K562 (cell line): ENCODE measurements around the gene CASKIN2. TPM values are rescaled to one million over a fixed set of nuclear protein-coding genes. Genes with fewer than 3 reads are reported as not detected.

Experiments used
- ATAC-seq: fragments of 200-7000 bp; cut with Tn5 transposase; 3 replicates; pipeline ENCODE4 v1.9.1; 2020; ENCODE audit warnings: moderate library complexity
- BruUV-seq: library from RNA; stranded (reverse); fragments of 400-500 nt; replicated peaks from 2 replicates; lab custom pipeline; 2021; lab: Mats Ljungman, UMichigan
- CTCF ChIA-PET: fragments of 300-600 bp; formaldehyde crosslinking; extraction: SDS; loops from one replicate; lab custom pipeline; 2021; ENCODE audit warnings: low intra/inter-chr PET ratio; lab: Yijun Ruan, JAX
- POLR2A ChIA-PET: fragments of 300-600, 350-650 bp; sonication (Branson Sonifier 250); formaldehyde crosslinking; extraction: SDS; loops from one replicate; lab custom pipeline; 2021; ENCODE audit warnings: antibody characterized with exemption, inconsistent platforms; lab: Yijun Ruan, JAX
- DNase-seq, 4 experiments: peaks; one replicate each; pipeline versions ENCODE4 v3.0.0 to v3.0.0-alpha.2; 2011 to 2018; ENCODE audit warnings: low spot score in 3 of 4, mixed read lengths in 3 of 4; ENCODE audit errors: extremely low read depth in 1 of 4
- FAIRE-seq: peaks from 2 replicates; lab custom pipeline; 2011; peaks lifted over from hg19 to GRCh38; lab: Jason Lieb, UNC
- H2AFZ ChIP-seq: 2 replicates; pipeline ENCODE4 v1.6.0; 2011; ENCODE audit warnings: low read depth, low read length, control low read depth, inconsistent platforms
- H3K27ac ChIP-seq: fragments of 200-600 bp; 3 replicates; pipeline ENCODE4 v1.8.0; 2011; ENCODE audit warnings: low read depth, mild to moderate bottlenecking, control low read depth, inconsistent platforms, low read length, moderate library complexity, mixed read lengths; ENCODE audit errors: extremely low read depth
- H3K27me3 ChIP-seq, 2 experiments: fragments of 300-600 bp in 1 of 2; 2 replicates in 1 of 2; 3 replicates in 1 of 2; pipeline versions ENCODE4 v1.6.0 to v1.8.0; 2011; ENCODE audit warnings: inconsistent platforms in 2 of 2, low read length in 2 of 2, mild to moderate bottlenecking in 1 of 2, mixed read lengths in 1 of 2, moderate library complexity in 1 of 2; ENCODE audit not compliant: control insufficient read depth in 2 of 2, insufficient read depth in 2 of 2
- H3K36me3 ChIP-seq: fragments of 300-600 bp; 3 replicates; pipeline ENCODE4 v1.8.0; 2011; ENCODE audit warnings: mild to moderate bottlenecking, low read length, inconsistent platforms; ENCODE audit not compliant: control insufficient read depth, insufficient read depth
- H3K4me1 ChIP-seq, 2 experiments: fragments of 200-600 bp in 1 of 2; replicated peaks in 1 of 2; 2 replicates in 1 of 2; 3 replicates in 1 of 2; pipeline versions ENCODE4 v1.5.1 to v1.8.0; 2011; ENCODE audit warnings: inconsistent platforms in 2 of 2, low read length in 2 of 2, mild to moderate bottlenecking in 1 of 2, mixed read lengths in 1 of 2, moderate library complexity in 1 of 2; ENCODE audit not compliant: control insufficient read depth in 2 of 2, insufficient read depth in 2 of 2
- H3K4me2 ChIP-seq: 2 replicates; pipeline ENCODE4 v1.6.1; 2011; ENCODE audit warnings: low read length, control low read depth, inconsistent platforms, mixed read lengths; ENCODE audit not compliant: insufficient read depth
- H3K4me3 ChIP-seq: fragments of 200-600 bp; sonication (generic), shearing (Covaris generic); 2 replicates; pipeline ENCODE4 v1.5.1; 2016; ENCODE audit warnings: control low read depth, inconsistent platforms
- H3K79me2 ChIP-seq: fragments of 200-600 bp; 3 replicates; pipeline ENCODE4 v1.8.0; 2011; ENCODE audit warnings: low read length, inconsistent platforms; ENCODE audit not compliant: control insufficient read depth, insufficient read depth
- H3K9ac ChIP-seq, 2 experiments: 2 replicates each; pipeline versions ENCODE4 v1.6.0 to v1.6.1; 2011; ENCODE audit warnings: low read depth in 2 of 2, low read length in 2 of 2, control low read depth in 1 of 2, inconsistent platforms in 1 of 2, mild to moderate bottlenecking in 1 of 2, mixed read lengths in 1 of 2; ENCODE audit not compliant: insufficient read depth in 1 of 2
- H3K9me1 ChIP-seq: one replicate; pipeline ENCODE4 v1.6.0; 2011; ENCODE audit warnings: inconsistent platforms, mild to moderate bottlenecking, low read length, moderate library complexity; ENCODE audit not compliant: control insufficient read depth, insufficient read depth
- H3K9me3 ChIP-seq: replicated peaks from 2 replicates; pipeline ENCODE4 v1.5.1; 2011; ENCODE audit warnings: low read depth, low read length, inconsistent platforms; ENCODE audit not compliant: control insufficient read depth, insufficient read depth
- H4K20me1 ChIP-seq: replicated peaks from 2 replicates; pipeline ENCODE4 v1.6.1; 2011; ENCODE audit warnings: low read length, inconsistent platforms, mixed read lengths; ENCODE audit not compliant: control insufficient read depth, insufficient read depth
- BCOR ChIP-seq: fragments of 450-650 bp; IDR thresholded peaks from 2 replicates; pipeline ENCODE4 v1.6.1; 2016
- ETV6 ChIP-seq, 3 experiments: fragments of 150-350 bp in 1 of 3; sonication (generic) in 1 of 3; formaldehyde crosslinking in 1 of 3; IDR thresholded peaks; 2 replicates each; pipeline versions ENCODE4 v1.6.1 to v1.8.0; 2014 to 2022; ENCODE audit warnings: borderline replicate concordance in 2 of 3, low read depth in 2 of 3, antibody characterized with exemption in 1 of 3, low read length in 1 of 3, mild to moderate bottlenecking in 1 of 3, missing genetic modification reagents in 1 of 3
- GABPB2 ChIP-seq: fragments of 250-450 bp; sonication (Bioruptor Pico); conservative IDR thresholded peaks from 2 replicates; pipeline ENCODE4 v1.5.1; 2021; ENCODE audit warnings: mild to moderate bottlenecking
- GATA2 ChIP-seq: sonication (generic); formaldehyde crosslinking; IDR thresholded peaks from 2 replicates; pipeline ENCODE4 v1.4.0; 2020; ENCODE audit warnings: mild to moderate bottlenecking, missing genetic modification reagents
- ILF3 ChIP-seq: fragments of 450-650 bp; IDR thresholded peaks from 2 replicates; pipeline ENCODE4 v1.6.1; 2018; ENCODE audit warnings: antibody characterized with exemption, mild to moderate bottlenecking, moderate library complexity, borderline replicate concordance
- NFIC ChIP-seq: fragments of 450-650 bp; IDR thresholded peaks from 2 replicates; pipeline ENCODE4 v1.6.1; 2017; ENCODE audit warnings: mild to moderate bottlenecking, inconsistent platforms
- POLR2AphosphoS5 ChIP-seq: IDR thresholded peaks from 2 replicates; pipeline ENCODE4 v1.6.1; 2011; ENCODE audit warnings: mild to moderate bottlenecking, low read depth, low read length, moderate library complexity; ENCODE audit not compliant: control insufficient read depth, insufficient read depth
- PRMT5 ChIP-seq: sonication (generic); formaldehyde crosslinking; IDR thresholded peaks from 2 replicates; pipeline ENCODE4 v1.5.0; 2020; ENCODE audit warnings: missing genetic modification reagents
- RBM22 ChIP-seq: fragments of 200-400 bp; formaldehyde crosslinking; IDR thresholded peaks from 2 replicates; pipeline ENCODE4 v1.6.1; 2018; ENCODE audit warnings: low read length, low read depth; ENCODE audit not compliant: poor library complexity, severe bottlenecking
- ZBED1 ChIP-seq: IDR thresholded peaks from 2 replicates; pipeline ENCODE4 v1.6.1; 2014
- ZNF699 ChIP-seq: fragments of 250-450 bp; sonication (Bioruptor Pico); IDR thresholded peaks from 2 replicates; pipeline ENCODE4 v1.8.0; 2021; ENCODE audit warnings: mild to moderate bottlenecking, moderate library complexity; ENCODE audit not compliant: insufficient replicate concordance
- ZNF766 ChIP-seq: fragments of 200-800 bp; sonication (Bioruptor generic); conservative IDR thresholded peaks from 2 replicates; pipeline ENCODE4 v1.6.1; 2016; ENCODE audit warnings: missing genetic modification characterization, missing compliant biosample characterization
- ZNF77 ChIP-seq: fragments of 250-450 bp; sonication (Bioruptor Pico); IDR thresholded peaks from 2 replicates; pipeline ENCODE4 v1.5.0; 2020
- WGBS: fragments of 100-300 bp; shearing (Covaris generic); methylation state at CpG from one replicate; pipeline ENCODE4 v1.1.6; 2016; ENCODE audit warnings: low coverage, mixed read lengths; ENCODE audit not compliant: insufficient coverage; ENCODE audit errors: missing lambda C conversion rate; 5-methylcytosine and 5-hydroxymethylcytosine counted together
- in situ Hi-C: fragments of 300-500 bp; cut with MboI; formaldehyde crosslinking; loops from 4 replicates; pipeline ENCODE4 v1.15.0; 2018; ENCODE audit warnings: inconsistent platforms, mixed read lengths
- intact Hi-C: fragments of 100-400 bp; cut with micrococcal nuclease; formaldehyde crosslinking; loops from 2 replicates; pipeline ENCODE4 v1.14.2; 2022
- polyA plus RNA-seq, 8 experiments: library from polyadenylated mRNA; depleted of rRNA in 4 of 8; stranded (reverse) in 5 of 8; unstranded in 3 of 8; fragments of >200 nt; fragmentation: Nextera tagmentation in 2 of 8; fragmentation: Illumina TruSeq in 1 of 8; extraction: Ambion mirVana in 2 of 8; extraction: Trizol in 1 of 8; gene quantifications; 2 replicates each; pipeline versions ENCODE4 v1.2.1 to v1.2.3, GENCODE V29; 2011 to 2014; ENCODE audit warnings: inconsistent platforms in 1 of 8, missing spikeins in 1 of 8
- total RNA-seq, 7 experiments: library from RNA; depleted of rRNA in 6 of 7; stranded (reverse); fragments of >200 nt in 6 of 7; fragmentation: Illumina TruSeq in 2 of 7; extraction: Trizol in 2 of 7; gene quantifications; 2 replicates each; pipeline versions ENCODE4 v1.2.1 to v1.2.3, GENCODE V29; 2011 to 2021; ENCODE audit warnings: low replicate concordance in 1 of 7
- TF ChIP-seq, protein P1 (sequence below): IDR thresholded peaks from 3 replicates; pipeline ENCODE4 v1.6.1; 2011; ENCODE audit warnings: borderline replicate concordance, mild to moderate bottlenecking; ENCODE audit not compliant: insufficient read length, insufficient read depth
- TF ChIP-seq, protein P2 (sequence below): fragments of 450-650 bp; IDR thresholded peaks from 2 replicates; pipeline ENCODE4 v1.6.1; 2017; ENCODE audit warnings: mild to moderate bottlenecking, moderate library complexity
- TF ChIP-seq, protein P3 (sequence below): fragments of 250-450 bp; sonication (Bioruptor Pico); IDR thresholded peaks from 2 replicates; pipeline ENCODE4 v1.5.1; 2021; ENCODE audit warnings: mild to moderate bottlenecking

The CASKIN2 gene
- total and polyA plus RNA-seq, 9 of the 15 experiments (the other 6 are each of a cell fraction or from before 2014, with no cell fraction given), result 0.01 to 12.2 (median 2.1) TPM

DNA sequence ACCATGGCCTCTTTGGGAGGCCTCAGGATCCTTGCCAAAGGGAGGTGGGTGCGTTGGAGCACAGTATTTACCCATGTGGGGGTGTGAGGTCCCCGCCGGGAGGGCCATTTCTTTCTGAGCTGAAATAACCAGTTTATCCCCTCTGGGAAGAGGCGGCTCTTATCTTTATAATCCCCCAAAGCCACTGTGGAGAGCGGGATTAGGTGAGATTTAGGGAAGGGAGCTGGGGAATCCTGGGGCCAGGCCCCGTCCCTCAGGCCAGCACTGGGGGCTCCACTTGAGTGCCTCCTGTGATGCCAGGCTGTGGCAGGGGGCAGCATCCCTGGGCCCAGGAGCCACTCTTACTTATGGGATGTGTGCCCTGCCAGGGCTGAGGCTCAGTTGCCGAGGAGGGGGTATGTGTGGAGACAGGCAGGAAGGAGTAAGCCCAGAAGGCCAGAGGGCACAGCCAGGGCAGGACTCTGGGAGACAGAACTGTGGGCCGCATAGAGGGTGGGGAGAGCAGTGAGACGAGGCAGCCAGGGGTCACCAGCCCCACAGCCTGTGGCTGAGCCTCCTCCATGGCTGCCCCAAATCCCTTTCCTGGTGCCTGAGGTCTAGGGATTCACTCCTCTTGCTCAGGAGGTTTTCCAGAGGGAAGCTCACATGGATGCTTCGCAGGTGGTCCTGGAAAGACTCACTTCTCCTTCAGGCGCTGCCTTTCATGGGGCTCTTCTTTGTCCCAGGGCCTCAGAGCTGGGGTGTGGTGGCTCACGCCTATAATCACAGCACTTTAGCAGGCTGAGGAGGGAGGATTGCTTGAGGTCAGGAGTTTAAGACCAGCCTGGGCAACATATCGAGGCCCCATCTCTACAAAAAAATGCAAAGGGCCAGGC lies 33.9 kb downstream of the CASKIN2 start:
- BruUV-seq, result no TSS peak
- no peak for FAIRE-seq
- no peak for ATAC-seq
- TF ChIP-seq GATA2 (CRISPR knock-in tag), result no peak
- no peak for TF ChIP-seq NFIC
- TF ChIP-seq ZNF766 (CRISPR knock-in tag), result no peak
- no peak for TF ChIP-seq GABPB2 (CRISPR knock-in tag)
- no peak for TF ChIP-seq ZNF77 (CRISPR knock-in tag)
- TF ChIP-seq POLR2AphosphoS5, result no peak
- TF ChIP-seq, protein P1, sequence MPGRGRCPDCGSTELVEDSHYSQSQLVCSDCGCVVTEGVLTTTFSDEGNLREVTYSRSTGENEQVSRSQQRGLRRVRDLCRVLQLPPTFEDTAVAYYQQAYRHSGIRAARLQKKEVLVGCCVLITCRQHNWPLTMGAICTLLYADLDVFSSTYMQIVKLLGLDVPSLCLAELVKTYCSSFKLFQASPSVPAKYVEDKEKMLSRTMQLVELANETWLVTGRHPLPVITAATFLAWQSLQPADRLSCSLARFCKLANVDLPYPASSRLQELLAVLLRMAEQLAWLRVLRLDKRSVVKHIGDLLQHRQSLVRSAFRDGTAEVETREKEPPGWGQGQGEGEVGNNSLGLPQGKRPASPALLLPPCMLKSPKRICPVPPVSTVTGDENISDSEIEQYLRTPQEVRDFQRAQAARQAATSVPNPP, result no peak
- TF ChIP-seq ZBED1, result no peak
- no peak for TF ChIP-seq PRMT5 (CRISPR knock-in tag)
- TF ChIP-seq, protein P2, sequence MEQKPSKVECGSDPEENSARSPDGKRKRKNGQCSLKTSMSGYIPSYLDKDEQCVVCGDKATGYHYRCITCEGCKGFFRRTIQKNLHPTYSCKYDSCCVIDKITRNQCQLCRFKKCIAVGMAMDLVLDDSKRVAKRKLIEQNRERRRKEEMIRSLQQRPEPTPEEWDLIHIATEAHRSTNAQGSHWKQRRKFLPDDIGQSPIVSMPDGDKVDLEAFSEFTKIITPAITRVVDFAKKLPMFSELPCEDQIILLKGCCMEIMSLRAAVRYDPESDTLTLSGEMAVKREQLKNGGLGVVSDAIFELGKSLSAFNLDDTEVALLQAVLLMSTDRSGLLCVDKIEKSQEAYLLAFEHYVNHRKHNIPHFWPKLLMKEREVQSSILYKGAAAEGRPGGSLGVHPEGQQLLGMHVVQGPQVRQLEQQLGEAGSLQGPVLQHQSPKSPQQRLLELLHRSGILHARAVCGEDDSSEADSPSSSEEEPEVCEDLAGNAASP, result no peak
- no peak for TF ChIP-seq ILF3
- no peak for TF ChIP-seq BCOR
- no peak for TF ChIP-seq ZNF699 (CRISPR knock-in tag)
- TF ChIP-seq ETV6 (IDR thresholded peaks at IDR 0.05; ENCODE audit: borderline replicate concordance in 1 of 2, low read depth in 2 of 2, low read length in 1 of 2), result no peak
- TF ChIP-seq ETV6 (CRISPR knock-in tag; IDR thresholded peaks at IDR 0.05; ENCODE audit: borderline replicate concordance), result no peak
- no peak for TF ChIP-seq RBM22
- TF ChIP-seq, protein P3, sequence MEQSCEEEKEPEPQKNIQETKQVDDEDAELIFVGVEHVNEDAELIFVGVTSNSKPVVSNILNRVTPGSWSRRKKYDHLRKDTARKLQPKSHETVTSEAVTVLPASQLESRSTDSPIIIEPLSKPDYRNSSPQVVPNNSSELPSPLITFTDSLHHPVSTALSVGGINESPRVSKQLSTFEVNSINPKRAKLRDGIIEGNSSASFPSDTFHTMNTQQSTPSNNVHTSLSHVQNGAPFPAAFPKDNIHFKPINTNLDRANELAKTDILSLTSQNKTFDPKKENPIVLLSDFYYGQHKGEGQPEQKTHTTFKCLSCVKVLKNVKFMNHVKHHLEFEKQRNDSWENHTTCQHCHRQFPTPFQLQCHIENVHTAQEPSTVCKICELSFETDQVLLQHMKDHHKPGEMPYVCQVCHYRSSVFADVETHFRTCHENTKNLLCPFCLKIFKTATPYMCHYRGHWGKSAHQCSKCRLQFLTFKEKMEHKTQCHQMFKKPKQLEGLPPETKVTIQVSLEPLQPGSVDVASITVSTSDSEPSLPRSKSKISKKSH, result no peak

More for the DNA sequence above, 33.9 kb downstream of the CASKIN2 start:
- ChIA-PET POLR2A (interaction anchor here (0.6 to 1.6 kb wide), 8 partner anchors 12 to 318 kb away, joined by 3 to 6 read pairs (median 4); partner anchors contain the start of gene TMEM94), CTCF (no interaction called here)
- Histone ChIP-seq H2AFZ (no peak overlapping the region), H3K9ac (peak overlapping the region in 1 of 2 experiments; percentile 58; a peak in 2 of 4 replicates), H3K4me2 (no peak overlapping the region), H3K4me1 (peaks cover 0 to 22% of the 10 kb centered on the region in 2 experiments; a peak in 2 of 5 replicates), H3K27ac (no peak overlapping the region), H3K9me1 (no peaks in the 10 kb centered on the region), H3K79me2 (no peaks in the 10 kb centered on the region), H3K27me3 (no peaks in the 10 kb centered on the region), H3K9me3 (no peaks in the 10 kb centered on the region), H3K36me3 (peaks cover 3% of the 10 kb centered on the region; the same call in 1 of the 3 replicates), H3K4me3 (no peak overlapping the region), H4K20me1 (peaks cover 10% of the 10 kb centered on the region; the same call in 1 of the 2 replicates)
- in situ Hi-C loops (no loop called here), intact Hi-C loops (no loop called here)
- WGBS, result 62% methylated on average over 12 of the region's 13 CpGs
- DNase-seq, result no peak
